HL-60 (cell line): Measurements from ENCODE around the gene S100A5.

Experiments used
- CTCF ChIP-seq: IDR thresholded peaks from one replicate; pipeline ENCODE4 v1.5.1; 2011; ENCODE audit warnings: low read length, control low read depth, inconsistent platforms; ENCODE audit not compliant: insufficient read depth
- GABPA ChIP-seq: IDR thresholded peaks from 2 replicates; pipeline ENCODE4 v1.6.1; 2012; ENCODE audit warnings: low read depth
- REST ChIP-seq: IDR thresholded peaks from 2 replicates; pipeline ENCODE4 v1.6.1; 2012; ENCODE audit warnings: low read depth; ENCODE audit not compliant: insufficient replicate concordance

DNA sequence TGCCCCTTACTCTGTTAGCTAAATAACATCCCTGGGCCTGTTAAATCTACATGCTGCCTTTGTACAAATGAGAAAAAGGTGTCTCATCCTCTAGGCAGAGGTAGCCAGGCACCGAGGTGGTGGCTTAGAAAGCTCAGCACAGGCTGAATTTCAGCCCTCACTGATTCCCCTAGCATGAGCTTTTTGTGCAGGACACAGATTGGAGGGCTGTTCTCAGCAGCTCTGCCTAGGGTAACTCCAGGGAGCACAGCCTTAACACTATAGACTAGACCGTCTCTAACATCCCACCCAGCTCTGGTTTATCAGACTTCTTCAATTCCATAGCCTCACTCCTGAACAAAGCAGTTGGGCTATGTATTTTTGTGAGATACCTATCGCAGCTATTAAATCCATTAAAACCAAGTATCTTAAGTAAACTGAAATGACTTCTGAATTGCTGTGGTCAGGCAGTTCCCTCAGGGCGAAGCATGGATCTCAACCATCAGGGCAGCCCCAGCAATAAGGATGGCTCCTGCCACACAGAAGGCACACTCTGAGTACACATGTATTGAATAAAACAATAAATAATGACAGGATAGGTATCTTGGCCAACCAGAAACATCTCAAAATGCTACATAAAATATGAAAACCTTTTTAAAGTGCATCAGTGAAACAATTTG lies 19.8 kb downstream of the S100A5 start:
- no peak for TF ChIP-seq CTCF
- no peak for TF ChIP-seq GABPA
- no peak for TF ChIP-seq REST
